Measurements from ENCODE around the gene SMYD3. TPM values are rescaled to one million over a fixed set of nuclear protein-coding genes. Genes with fewer than 3 reads are reported as not detected.

SMYD3 gene
- total RNA-seq, 1 donor from 2014 or later, result 20.8 TPM

- Mint-ChIP-seq H3K27ac (no peak overlapping the region), H3K9me3 (no peaks in the 10 kb centered on the region), H3K4me1 (peaks cover 7% of the 10 kb centered on the region), H3K27me3 (no peaks in the 10 kb centered on the region), H3K36me3 (ENCODE audit: low read depth) (no peaks in the 10 kb centered on the region), H3K4me3 (no peak overlapping the region)
- ChIA-PET POLR2A (no interaction called here), CTCF (no interaction called here)
- no peak for DNase-seq
- TF ChIP-seq CTCF (IDR thresholded peaks at IDR 0.05), result no peak
- ATAC-seq (ENCODE audit: low read depth), result no peak
- intact Hi-C loops (cut with micrococcal nuclease), result no loop called here
Measured at GRCh38 chr1:245996811-245997210, 510.3 kb downstream of the SMYD3 start.

GRCh38 chr1:245995474-245995873 lies 511.6 kb downstream of the SMYD3 start:
- Mint-ChIP-seq H3K4me1 (peaks cover 11% of the 10 kb centered on the region), H3K27me3 (no peaks in the 10 kb centered on the region), H3K9me3 (no peaks in the 10 kb centered on the region), H3K36me3 (ENCODE audit: low read depth) (no peaks in the 10 kb centered on the region), H3K27ac (no peak overlapping the region), H3K4me3 (no peak overlapping the region)
- ChIA-PET CTCF (no interaction called here), POLR2A (no interaction called here)
- intact Hi-C loops (cut with micrococcal nuclease), result no loop called here
- no peak for TF ChIP-seq CTCF (IDR thresholded peaks at IDR 0.05)
- ATAC-seq (ENCODE audit: low read depth) (no peak), DNase-seq (no peak)

GRCh38 chr1:245991266-245991665 lies 515.8 kb downstream of the SMYD3 start:
- POLR2A ChIA-PET, result no interaction called here
- Mint-ChIP-seq H3K4me1 (peaks cover 6% of the 10 kb centered on the region), H3K27ac (no peak overlapping the region), H3K36me3 (ENCODE audit: low read depth) (no peaks in the 10 kb centered on the region), H3K27me3 (no peaks in the 10 kb centered on the region), H3K4me3 (no peak overlapping the region), H3K9me3 (no peaks in the 10 kb centered on the region)
- ATAC-seq (ENCODE audit: low read depth), result no peak
- CTCF ChIA-PET, result no interaction called here
- intact Hi-C loops (cut with micrococcal nuclease), result no loop called here
- no peak for TF ChIP-seq CTCF (IDR thresholded peaks at IDR 0.05)
- no peak for DNase-seq

- Mint-ChIP-seq H3K36me3 (ENCODE audit: low read depth) (no peaks in the 10 kb centered on the region), H3K9me3 (no peaks in the 10 kb centered on the region), H3K4me1 (peaks cover 6% of the 10 kb centered on the region), H3K4me3 (no peak overlapping the region), H3K27me3 (no peaks in the 10 kb centered on the region), H3K27ac (no peak overlapping the region)
- no peak for TF ChIP-seq CTCF (IDR thresholded peaks at IDR 0.05)
- DNase-seq (no peak), ATAC-seq (ENCODE audit: low read depth) (no peak)
- intact Hi-C loops (cut with micrococcal nuclease), result no loop called here
- ChIA-PET POLR2A (no interaction called here), CTCF (no interaction called here)
Measured at GRCh38 chr1:245990315-245991022, 516.6 kb downstream of the SMYD3 start.

GRCh38 chr1:245988393-245989078 lies 518.5 kb downstream of the SMYD3 start:
- ChIA-PET CTCF (no interaction called here), POLR2A (no interaction called here)
- Mint-ChIP-seq H3K36me3 (ENCODE audit: low read depth) (no peaks in the 10 kb centered on the region), H3K27me3 (no peaks in the 10 kb centered on the region), H3K9me3 (no peaks in the 10 kb centered on the region), H3K4me1 (peaks cover 6% of the 10 kb centered on the region), H3K4me3 (no peak overlapping the region), H3K27ac (no peak overlapping the region)
- intact Hi-C loops (cut with micrococcal nuclease), result no loop called here
- ATAC-seq (ENCODE audit: low read depth) (no peak), DNase-seq (no peak)
- no peak for TF ChIP-seq CTCF (IDR thresholded peaks at IDR 0.05)
